Activated T-cell treated with anti-CD3 and anti-CD28 coated beads, Interleukin-2, amount 50 U/mL, for 1 hour (primary cell): ENCODE results near the gene ABHD5.

ENCODE experiments used
- DNase-seq: peaks from one replicate; pipeline ENCODE4 v3.0.0-alpha.2; 2020

Gene ABHD5

DNA sequence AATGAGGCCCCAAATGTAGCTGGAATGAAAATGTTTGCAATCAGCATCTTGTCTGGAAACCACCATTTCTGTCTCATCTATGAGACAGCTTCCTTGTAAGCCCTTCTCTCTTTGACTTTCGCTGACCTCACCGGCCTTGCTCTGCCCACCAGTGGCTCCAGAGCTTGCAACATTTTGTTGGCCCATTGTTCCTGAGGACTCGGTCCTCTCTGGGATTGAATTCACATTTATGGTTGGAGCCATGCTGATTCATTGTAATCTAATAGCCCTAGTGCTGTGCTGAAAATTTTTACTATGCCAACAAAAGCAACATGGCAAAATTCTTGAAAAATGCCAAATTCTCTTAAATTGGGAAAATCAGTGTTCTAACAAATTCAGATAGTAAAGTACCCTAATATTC lies 37.2 kb downstream of the ABHD5 start:
- DNase-seq = no peak

GRCh38 chr3:43728476-43728875 lies 37.7 kb downstream of the ABHD5 start:
- DNase-seq = no peak

- DNase-seq = no peak
Measured at GRCh38 chr3:43728947-43729346, 38.2 kb downstream of the ABHD5 start.

GRCh38 chr3:43729707-43730414 lies 39.1 kb downstream of the ABHD5 start:
- DNase-seq = no peak

DNA sequence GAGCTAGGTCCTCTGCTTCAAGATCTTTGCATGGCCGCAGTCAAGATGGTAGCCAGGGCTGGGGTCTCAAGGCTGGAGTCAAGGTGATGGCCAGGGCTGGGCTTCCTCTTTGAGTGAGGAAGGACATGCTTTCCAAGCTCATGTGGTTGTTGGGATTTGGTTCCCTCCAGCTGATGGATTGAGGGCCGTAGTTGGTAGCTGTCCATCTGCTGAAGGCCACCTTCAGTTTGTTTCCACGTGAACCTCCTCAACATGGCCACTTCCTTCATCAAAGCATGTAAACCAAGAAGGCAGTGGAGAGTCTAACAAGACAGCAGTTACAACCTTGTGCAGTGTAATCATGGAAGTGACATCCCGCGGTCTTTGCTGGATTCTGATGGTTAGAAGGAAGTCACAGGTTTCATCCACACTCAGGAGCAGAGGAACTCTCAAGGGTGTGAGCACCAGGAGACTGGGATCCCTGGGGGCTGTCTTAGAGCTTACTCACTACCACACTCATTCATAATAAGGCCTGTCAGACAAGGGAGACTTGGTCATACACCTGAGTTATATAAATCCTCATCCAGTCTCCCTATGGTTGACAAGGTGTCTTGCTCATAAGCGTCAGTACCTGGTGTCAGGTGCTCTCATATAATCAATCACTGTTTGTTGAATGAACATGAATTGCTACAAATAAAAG lies 42.1 kb downstream of the ABHD5 start:
- DNase-seq = no peak

DNA sequence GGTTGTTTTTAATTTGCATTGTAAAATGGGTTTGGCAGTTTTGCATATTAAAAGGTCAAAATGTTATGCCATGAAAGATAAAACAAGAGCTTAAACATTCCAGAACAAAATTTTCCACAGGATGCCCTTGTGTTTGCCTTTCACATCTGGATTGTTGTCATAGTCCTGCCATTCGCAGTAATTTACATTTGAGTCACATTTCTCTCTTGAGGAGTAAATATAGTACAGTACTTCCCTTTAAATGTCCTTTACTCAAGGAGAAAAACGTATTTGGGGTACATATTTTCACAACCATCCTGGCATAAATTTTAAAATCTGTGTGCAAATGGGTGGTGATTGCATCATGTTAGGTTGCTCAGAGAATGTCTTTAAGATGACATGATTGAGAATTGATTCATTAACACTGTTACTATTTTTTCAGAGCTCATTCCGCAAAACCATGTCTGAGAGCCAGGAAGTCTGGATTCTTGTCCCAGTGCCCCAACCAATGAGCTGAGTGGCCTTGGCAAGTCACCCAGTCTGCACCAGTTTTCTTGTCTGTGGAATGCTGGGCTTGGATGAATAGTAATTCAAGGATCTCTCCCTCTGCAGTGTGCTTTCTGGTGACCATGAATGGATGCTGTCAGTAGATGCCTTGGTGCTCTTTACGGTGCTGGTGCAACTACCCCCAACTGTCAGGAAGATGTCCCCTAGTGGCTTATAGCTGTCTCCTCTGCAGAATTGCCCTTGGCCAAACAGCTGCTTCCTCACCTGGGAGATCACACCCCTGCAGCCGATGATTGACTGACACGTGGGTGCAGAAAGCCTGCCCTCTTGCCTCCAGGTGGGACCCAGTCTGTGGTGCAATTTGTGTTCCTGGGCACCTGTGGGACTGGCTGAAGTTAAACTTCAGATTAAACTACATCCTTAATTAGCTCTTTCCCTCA lies 43.0 kb downstream of the ABHD5 start:
- no peak for DNase-seq

- DNase-seq = no peak
Measured at GRCh38 chr3:43734685-43735084, 43.9 kb downstream of the ABHD5 start.

- DNase-seq = no peak
Measured at GRCh38 chr3:43735618-43736017, 44.9 kb downstream of the ABHD5 start.

DNA sequence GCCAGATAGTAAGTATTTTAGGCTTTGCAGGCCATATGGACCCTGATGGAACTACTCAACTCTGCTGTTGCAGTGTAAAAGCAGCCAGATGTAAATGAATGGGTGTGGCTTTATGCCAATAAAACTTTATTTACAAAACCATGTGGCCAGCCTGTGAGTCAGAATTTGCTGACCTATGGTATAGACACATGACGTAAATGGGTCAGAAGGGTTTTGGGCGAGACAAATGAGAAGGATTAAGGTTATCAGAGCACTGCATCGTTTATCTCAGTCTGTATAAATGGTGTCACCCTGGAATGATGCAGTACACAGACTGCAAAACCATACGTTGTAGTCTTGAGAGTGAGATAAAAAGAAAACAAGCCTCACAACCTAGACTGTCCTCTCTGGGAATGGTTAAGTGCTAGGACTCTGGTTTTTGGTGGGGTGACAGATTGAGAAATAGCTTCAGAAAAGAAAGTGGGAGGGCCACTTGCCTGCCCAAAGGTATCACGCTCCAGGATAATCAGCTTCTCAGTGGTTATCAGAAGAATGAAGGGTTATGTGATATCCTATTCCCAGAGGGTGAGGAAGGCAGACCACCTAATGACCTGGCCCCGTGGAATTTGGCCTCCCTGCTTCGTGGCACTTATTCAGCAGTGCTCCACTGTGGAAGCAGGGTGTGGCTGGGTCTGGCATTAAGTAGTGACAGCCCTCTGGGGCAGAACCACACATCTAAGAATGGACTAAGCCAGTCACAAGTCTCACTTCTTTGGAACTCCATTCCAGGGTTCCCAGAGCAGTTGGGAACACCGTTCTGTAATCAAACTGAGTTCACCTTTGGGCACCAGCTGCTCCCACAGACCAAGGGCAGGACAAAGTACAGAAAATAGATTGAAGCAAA lies 46.1 kb downstream of the ABHD5 start:
- no peak for DNase-seq

- DNase-seq = no peak
Measured at GRCh38 chr3:43738305-43738704, 47.6 kb downstream of the ABHD5 start.

- DNase-seq = no peak
Measured at GRCh38 chr3:43742920-43743319, 52.2 kb downstream of the ABHD5 start.

DNA sequence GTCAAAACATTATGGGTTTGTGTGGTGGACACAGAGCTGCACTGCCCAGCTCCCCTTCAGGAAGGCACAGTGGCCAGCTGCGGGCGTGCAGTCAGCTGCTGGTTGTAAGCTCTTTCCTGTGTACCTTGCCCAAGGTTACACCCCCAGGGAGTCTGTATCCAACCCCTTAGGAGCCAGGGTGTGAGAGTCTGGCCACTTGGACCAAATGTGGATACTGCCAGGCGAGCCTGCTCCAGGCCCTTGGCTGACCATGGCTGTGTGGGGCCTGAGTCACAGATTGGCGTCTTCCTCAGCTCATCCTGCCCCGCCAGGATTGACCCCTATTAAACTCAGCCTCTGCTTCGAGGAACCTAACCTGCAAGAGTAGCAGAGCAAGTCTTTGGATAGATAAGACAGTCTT lies 56.9 kb downstream of the ABHD5 start:
- DNase-seq = no peak

- DNase-seq = no peak
Measured at GRCh38 chr3:43748179-43748578, 57.4 kb downstream of the ABHD5 start.

- no peak for DNase-seq
Measured at GRCh38 chr3:43748645-43749044, 57.9 kb downstream of the ABHD5 start.

DNA sequence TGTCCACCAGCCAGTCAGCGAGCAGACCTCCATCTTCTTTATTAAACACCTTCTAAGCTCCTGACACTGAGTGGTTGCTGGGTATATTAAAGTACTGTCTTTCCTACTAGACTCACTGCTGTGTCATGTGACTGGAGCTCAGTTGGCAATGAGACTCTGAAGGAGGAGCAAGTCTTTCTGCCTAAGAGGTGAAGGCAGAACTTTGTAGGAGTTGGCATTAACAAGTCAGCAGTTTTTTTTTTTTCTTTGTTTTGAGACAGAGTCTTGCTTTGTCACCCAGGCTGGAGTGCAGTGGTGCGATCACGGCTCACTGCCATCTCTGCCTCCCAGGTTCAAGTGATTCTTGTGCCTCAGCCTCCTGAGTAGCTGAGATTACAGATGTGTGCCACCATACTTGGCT lies 62.2 kb downstream of the ABHD5 start:
- no peak for DNase-seq

DNA sequence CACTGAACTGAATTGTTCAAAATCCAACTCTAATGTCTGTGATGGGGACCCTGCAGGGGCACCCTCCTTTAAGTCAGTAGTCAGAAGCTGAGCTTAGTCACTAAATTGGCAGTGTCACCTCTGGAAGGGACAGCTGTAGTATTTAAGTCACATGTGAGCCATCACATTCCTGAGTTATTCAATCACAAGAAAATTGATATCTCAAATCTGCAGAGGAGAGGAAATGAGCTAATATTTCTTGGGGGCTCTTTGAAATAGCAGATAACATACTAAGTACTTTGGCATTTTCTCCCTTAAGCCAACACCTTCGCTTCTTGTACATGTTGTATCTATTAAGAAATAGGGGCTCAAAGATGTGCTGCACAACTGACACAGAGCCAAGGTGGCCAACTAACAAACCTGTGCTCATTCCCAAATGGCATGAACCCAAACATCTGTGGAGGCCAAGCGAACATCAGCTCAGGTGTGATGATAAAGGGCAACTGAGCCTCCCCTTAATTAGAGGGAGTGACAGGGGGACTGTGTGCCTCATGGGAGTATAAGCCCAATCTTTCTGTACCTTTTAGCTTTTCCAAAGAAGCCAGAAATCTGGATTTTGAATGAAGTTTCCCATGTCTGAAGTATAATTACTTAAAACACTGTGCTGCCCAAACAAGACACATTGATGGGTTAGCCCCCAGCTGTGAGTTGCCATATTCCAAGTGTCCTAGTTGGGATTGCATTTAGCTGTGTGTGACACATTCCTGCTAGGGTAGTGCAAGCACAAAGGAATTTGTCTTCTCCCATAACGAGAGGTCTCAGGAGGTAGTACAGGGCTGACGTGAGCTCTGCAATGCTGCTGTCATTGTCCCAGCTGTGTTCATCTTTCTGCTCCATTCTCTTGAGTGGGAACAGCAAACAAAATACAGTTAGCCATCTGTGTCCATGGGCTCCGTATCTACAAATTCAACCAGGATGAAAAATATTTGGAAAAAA lies 63.3 kb downstream of the ABHD5 start:
- DNase-seq = no peak

DNA sequence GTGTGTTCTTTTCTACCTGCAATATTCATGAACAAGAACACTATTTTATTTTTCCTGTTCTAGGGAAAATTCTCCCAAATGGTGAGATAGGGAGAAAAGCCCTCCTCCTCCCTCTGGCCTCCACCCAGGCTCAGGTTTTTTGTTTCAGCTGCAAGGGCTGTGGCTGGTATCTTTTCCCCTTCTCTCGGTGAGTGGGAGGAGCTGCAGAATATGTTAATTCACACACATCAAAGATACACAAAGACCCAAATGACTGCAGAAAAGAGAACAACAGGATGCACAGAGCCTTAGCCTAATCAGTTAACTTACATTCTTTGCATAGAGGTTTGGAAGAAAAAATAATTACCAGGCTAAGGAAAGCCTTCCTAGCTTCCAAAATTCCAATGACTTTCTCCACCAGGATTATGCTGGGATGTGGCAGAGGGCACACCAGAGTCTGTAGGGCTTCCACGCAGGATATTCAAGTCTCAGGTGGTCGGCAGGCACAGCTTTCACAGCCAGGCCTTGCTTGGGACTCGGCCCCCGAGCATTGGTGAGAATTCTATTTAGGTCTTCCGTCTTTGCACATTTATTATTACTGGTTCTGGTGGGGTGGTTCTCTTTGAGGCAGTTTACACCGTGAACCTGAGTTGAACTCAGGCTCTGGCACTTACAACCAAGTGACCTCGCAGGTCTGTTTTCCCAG lies 64.9 kb downstream of the ABHD5 start:
- DNase-seq = no peak

- DNase-seq = no peak
Measured at GRCh38 chr3:43757666-43758321, 67.1 kb downstream of the ABHD5 start.

DNA sequence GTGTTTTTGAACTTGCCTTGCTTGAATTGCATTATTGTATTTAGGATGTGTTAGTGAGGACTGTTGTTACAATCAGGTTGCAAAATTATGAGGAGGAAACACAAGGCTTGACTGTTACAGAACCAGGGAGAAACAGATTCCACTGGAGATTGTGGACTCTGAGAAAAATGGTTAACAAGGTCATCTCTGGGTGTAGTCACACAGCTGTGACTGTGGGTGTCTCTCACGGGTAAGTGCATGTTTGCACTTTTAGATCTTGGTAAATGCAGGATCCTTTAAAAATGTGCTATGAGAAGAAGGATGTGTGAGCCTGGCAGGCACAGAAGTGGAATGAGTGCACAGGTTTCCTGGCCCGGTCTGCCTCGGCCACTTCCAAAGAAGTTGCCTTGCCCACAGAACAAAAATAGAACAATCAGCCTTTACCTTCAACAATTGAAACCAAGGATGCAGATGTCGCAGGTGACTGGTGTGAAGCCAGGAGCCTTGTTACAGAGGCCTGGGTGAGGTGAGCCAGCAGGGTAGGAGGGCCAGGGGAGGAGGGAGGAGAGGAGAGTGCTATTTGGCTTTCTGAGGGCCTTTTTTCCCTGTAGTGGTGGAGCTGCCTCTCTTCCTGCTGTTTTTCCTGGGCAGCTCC lies 68.0 kb downstream of the ABHD5 start:
- DNase-seq = no peak

- DNase-seq = no peak
Measured at GRCh38 chr3:43759297-43759782, 68.6 kb downstream of the ABHD5 start.
